ENCODE results near the gene HFE. TPM values are rescaled to one million over a fixed set of nuclear protein-coding genes. Genes with fewer than 3 reads are reported as not detected.

Gene HFE
- total RNA-seq, 1 experiment from 2014 or later = 0.67 TPM

GRCh38 chr6:26088344-26088743 lies 1.1 kb downstream of the HFE start:
- peak overlapping the region; percentile 53 for H3K4me3 ChIP-seq
- no peaks in the 10 kb centered on the region for H3K36me3 ChIP-seq
- H3K9me3 ChIP-seq (replicated peaks) = no peaks in the 10 kb centered on the region
- DNase-seq = no peak
- H3K27me3 ChIP-seq = no peaks in the 10 kb centered on the region
- H3K4me1 ChIP-seq = no peaks in the 10 kb centered on the region
- 0 out of 2 replicates have a peak overlapping the region, but pooled peaks have one; percentile 32 for H3K27ac ChIP-seq

DNA sequence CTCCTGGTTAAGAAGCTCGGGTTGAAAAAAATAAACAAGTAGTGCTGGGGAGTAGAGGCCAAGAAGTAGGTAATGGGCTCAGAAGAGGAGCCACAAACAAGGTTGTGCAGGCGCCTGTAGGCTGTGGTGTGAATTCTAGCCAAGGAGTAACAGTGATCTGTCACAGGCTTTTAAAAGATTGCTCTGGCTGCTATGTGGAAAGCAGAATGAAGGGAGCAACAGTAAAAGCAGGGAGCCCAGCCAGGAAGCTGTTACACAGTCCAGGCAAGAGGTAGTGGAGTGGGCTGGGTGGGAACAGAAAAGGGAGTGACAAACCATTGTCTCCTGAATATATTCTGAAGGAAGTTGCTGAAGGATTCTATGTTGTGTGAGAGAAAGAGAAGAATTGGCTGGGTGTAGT lies 2.0 kb downstream of the HFE start:
- no peak for DNase-seq
- H3K4me3 ChIP-seq = no peak overlapping the region
- no peaks in the 10 kb centered on the region for H3K36me3 ChIP-seq
- no peaks in the 10 kb centered on the region for H3K9me3 ChIP-seq (replicated peaks)
- H3K27me3 ChIP-seq = no peaks in the 10 kb centered on the region
- H3K27ac ChIP-seq = no peak overlapping the region
- H3K4me1 ChIP-seq = no peaks in the 10 kb centered on the region

DNA sequence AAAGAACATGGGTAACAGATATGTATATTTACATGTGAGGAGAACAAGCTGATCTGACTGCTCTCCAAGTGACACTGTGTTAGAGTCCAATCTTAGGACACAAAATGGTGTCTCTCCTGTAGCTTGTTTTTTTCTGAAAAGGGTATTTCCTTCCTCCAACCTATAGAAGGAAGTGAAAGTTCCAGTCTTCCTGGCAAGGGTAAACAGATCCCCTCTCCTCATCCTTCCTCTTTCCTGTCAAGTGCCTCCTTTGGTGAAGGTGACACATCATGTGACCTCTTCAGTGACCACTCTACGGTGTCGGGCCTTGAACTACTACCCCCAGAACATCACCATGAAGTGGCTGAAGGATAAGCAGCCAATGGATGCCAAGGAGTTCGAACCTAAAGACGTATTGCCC lies 5.2 kb downstream of the HFE start:
- Histone ChIP-seq H3K9me3 (replicated peaks) (no peaks in the 10 kb centered on the region), H3K36me3 (no peaks in the 10 kb centered on the region), H3K4me3 (no peak overlapping the region), H3K27me3 (no peaks in the 10 kb centered on the region), H3K4me1 (no peaks in the 10 kb centered on the region), H3K27ac (no peak overlapping the region)
- no peak for DNase-seq

DNA sequence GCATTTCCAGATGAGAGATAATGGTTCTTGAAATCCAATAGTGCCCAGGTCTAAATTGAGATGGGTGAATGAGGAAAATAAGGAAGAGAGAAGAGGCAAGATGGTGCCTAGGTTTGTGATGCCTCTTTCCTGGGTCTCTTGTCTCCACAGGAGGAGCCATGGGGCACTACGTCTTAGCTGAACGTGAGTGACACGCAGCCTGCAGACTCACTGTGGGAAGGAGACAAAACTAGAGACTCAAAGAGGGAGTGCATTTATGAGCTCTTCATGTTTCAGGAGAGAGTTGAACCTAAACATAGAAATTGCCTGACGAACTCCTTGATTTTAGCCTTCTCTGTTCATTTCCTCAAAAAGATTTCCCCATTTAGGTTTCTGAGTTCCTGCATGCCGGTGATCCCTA lies 6.8 kb downstream of the HFE start:
- no peak for DNase-seq
- Histone ChIP-seq H3K9me3 (replicated peaks) (no peaks in the 10 kb centered on the region), H3K36me3 (no peaks in the 10 kb centered on the region), H3K4me1 (no peaks in the 10 kb centered on the region), H3K27ac (no peak overlapping the region), H3K27me3 (no peaks in the 10 kb centered on the region), H3K4me3 (no peak overlapping the region)

DNA sequence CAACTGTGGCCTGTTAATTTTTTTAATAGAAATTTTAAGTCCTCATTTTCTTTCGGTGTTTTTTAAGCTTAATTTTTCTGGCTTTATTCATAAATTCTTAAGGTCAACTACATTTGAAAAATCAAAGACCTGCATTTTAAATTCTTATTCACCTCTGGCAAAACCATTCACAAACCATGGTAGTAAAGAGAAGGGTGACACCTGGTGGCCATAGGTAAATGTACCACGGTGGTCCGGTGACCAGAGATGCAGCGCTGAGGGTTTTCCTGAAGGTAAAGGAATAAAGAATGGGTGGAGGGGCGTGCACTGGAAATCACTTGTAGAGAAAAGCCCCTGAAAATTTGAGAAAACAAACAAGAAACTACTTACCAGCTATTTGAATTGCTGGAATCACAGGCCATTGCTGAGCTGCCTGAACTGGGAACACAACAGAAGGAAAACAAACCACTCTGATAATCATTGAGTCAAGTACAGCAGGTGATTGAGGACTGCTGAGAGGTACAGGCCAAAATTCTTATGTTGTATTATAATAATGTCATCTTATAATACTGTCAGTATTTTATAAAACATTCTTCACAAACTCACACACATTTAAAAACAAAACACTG lies 10.1 kb downstream of the HFE start:
- Histone ChIP-seq H3K27ac (no peak overlapping the region), H3K9me3 (replicated peaks) (no peaks in the 10 kb centered on the region), H3K27me3 (no peaks in the 10 kb centered on the region), H3K4me3 (no peak overlapping the region), H3K36me3 (no peaks in the 10 kb centered on the region), H3K4me1 (no peaks in the 10 kb centered on the region)
- peak; percentile 41 to 76 for DNase-seq

DNA sequence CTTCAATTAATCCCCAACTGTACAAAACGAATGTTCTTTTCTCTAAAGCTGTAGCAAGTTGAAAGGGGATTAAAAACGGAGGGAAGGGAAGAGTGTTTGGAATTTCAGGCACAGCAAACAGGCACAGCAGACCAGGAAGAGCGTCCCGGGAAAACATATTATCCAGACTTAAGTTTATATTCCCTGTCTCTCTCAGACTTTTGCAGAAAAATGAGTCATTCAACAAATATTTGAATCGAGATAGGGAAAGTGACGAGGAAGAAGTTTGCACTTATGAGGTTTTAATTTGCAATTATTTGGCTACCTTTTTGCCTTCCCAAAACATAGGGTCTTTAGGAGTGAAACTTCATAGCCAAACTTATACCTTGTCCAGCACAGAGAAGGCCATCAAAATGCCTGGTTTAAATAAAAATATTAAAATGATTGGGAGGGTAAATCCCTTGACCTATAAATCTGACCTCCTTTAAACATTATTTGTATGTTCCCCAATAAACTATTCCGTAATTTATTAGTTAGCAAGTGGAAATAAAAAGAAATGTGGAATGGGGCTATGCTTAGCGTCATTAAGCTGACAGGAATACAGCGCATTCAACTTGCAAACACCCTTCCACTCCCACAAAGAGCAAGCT lies 16.0 kb downstream of the HFE start:
- Histone ChIP-seq H3K4me1 (peaks cover 3% of the 10 kb centered on the region; the same call in 1 of the 2 replicates), H3K36me3 (no peaks in the 10 kb centered on the region), H3K27me3 (no peaks in the 10 kb centered on the region), H3K9me3 (replicated peaks) (no peaks in the 10 kb centered on the region), H3K4me3 (peak overlapping the region; percentile 48), H3K27ac (peak overlapping the region; percentile 73)
- DNase-seq = peak in 1 of 2 experiments; percentile 42

GRCh38 chr6:26103770-26104456 lies 16.7 kb downstream of the HFE start:
- Histone ChIP-seq H3K27me3 (no peaks in the 10 kb centered on the region), H3K36me3 (no peaks in the 10 kb centered on the region), H3K27ac (peak overlapping the region; percentile 73), H3K4me1 (peaks cover 3% of the 10 kb centered on the region; the same call in 1 of the 2 replicates), H3K4me3 (peak overlapping the region; percentile 48), H3K9me3 (replicated peaks) (no peaks in the 10 kb centered on the region)
- DNase-seq = peak; percentile 89 to 96

DNA sequence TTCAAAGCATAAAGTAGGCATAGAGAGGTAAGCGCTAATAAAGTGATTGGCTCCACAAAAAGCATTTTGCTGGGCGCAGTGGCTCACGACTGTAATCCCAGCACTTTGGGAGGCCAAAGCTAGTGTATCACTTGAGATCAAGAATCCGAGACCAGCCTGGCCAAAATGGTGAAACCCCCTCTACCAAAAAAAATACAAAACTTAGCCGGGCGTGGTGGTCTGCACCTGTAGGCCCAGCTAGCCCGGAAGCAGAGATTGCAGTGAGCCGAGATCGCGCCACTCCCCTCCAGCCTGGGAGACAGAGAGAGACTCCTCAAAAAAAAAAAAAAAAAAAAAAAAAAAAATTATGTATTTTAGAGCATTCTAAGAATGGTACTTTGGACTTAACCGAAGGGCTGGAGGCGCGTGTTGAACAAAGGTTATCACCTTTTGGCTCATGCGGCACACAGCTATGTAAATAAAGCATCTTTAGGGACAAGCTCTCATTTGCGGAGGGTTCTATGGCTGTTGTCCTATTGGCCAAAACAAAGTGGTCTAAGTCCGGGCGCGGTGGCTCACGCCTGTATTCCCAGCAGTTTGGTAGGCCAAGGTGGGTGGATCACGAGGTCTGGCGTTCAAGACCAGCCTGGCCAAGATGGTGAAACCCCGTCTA lies 17.4 kb downstream of the HFE start:
- Histone ChIP-seq H3K4me3 (peak overlapping the region; percentile 48), H3K4me1 (peaks cover 3% of the 10 kb centered on the region; the same call in 1 of the 2 replicates), H3K36me3 (no peaks in the 10 kb centered on the region), H3K9me3 (replicated peaks) (no peaks in the 10 kb centered on the region), H3K27me3 (no peaks in the 10 kb centered on the region), H3K27ac (peak overlapping the region; percentile 73)
- DNase-seq = peak in 1 of 2 experiments; percentile 40

GRCh38 chr6:26105109-26105730 lies 18.0 kb downstream of the HFE start:
- Histone ChIP-seq H3K27ac (no peak overlapping the region), H3K27me3 (no peaks in the 10 kb centered on the region), H3K36me3 (no peaks in the 10 kb centered on the region), H3K9me3 (replicated peaks) (no peaks in the 10 kb centered on the region), H3K4me1 (peaks cover 3% of the 10 kb centered on the region; the same call in 1 of the 2 replicates), H3K4me3 (no peak overlapping the region)
- DNase-seq = peak in 1 of 2 experiments; percentile 21

DNA sequence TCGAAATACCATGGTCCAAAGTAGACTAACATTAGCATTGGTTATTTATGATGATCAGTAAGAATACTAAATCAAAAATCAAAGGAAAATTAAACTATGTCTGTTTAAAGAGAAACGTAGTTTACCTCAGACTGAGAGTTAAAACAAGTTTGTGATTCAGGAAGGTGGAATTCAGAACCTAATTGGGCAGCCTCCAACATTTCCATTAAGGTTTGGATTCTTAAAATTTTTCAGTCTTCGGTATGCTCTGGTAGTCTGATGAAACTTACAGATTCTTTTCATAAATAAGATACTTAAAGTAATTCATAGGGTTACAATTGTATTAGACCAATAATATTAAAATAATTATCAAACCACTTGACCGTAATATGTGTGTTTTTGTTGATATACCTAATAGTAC lies 18.6 kb downstream of the HFE start:
- no peak overlapping the region for H3K4me3 ChIP-seq
- H3K27ac ChIP-seq = no peak overlapping the region
- no peaks in the 10 kb centered on the region for H3K36me3 ChIP-seq
- H3K4me1 ChIP-seq = peaks cover 3% of the 10 kb centered on the region; the same call in 1 of the 2 replicates
- H3K27me3 ChIP-seq = no peaks in the 10 kb centered on the region
- H3K9me3 ChIP-seq (replicated peaks) = no peaks in the 10 kb centered on the region
- no peak for DNase-seq

- no peak overlapping the region for H3K4me3 ChIP-seq
- no peak for DNase-seq
- H3K9me3 ChIP-seq (replicated peaks) = no peaks in the 10 kb centered on the region
- no peak overlapping the region for H3K27ac ChIP-seq
- H3K36me3 ChIP-seq = no peaks in the 10 kb centered on the region
- no peaks in the 10 kb centered on the region for H3K27me3 ChIP-seq
- H3K4me1 ChIP-seq = no peaks in the 10 kb centered on the region; the same call in 1 of the 2 replicates
Observed at GRCh38 chr6:26107935-26108334, 20.7 kb downstream of the HFE start.

DNA sequence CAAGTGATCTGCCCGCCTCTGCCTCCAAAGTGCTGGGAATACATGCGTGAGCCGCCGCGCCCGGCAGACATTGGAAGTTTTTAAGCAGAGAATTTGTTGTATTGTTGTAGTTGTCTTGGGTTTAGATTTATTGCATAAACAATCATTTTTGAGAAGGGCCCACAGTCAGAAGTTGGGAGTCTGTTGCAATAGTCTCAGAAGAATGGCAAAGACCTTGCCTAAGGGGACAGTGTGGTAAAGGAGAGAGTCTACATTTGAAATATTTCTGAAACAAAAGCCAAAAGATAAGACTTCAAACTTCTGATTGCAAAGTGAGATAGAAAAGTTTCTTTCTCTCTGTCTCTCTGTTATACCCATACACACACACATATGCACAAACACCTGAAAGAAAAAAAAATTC lies 22.5 kb downstream of the HFE start:
- Histone ChIP-seq H3K27me3 (no peaks in the 10 kb centered on the region), H3K27ac (no peak overlapping the region), H3K4me1 (no peaks in the 10 kb centered on the region), H3K4me3 (no peak overlapping the region), H3K9me3 (replicated peaks) (no peaks in the 10 kb centered on the region), H3K36me3 (no peaks in the 10 kb centered on the region)
- no peak for DNase-seq

DNA sequence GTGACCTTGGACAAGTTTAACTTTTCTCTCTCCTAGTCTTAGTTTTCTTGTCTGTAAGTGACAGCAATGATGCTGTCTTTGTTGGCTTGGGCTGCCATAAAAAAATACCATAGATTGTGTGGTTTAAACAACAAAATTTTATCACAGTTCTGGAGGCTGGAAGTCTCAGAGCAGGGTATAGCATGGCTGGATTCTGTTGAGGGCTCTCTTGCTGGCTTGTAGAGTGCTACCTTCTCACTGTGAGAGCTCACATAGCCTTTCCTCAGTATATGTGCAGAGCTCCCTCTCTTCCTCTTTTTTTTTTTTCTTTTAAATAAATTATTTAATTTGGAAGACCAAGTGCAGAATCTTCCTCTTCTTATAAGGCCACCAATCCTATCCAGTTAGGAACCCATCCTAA lies 26.3 kb downstream of the HFE start:
- Histone ChIP-seq H3K27me3 (no peaks in the 10 kb centered on the region), H3K4me3 (no peak overlapping the region), H3K4me1 (peaks cover 4% of the 10 kb centered on the region), H3K36me3 (no peaks in the 10 kb centered on the region), H3K27ac (no peak overlapping the region), H3K9me3 (replicated peaks) (no peaks in the 10 kb centered on the region)
- no peak for DNase-seq

GRCh38 chr6:26115226-26115625 lies 28.0 kb downstream of the HFE start:
- Histone ChIP-seq H3K4me3 (no peak overlapping the region), H3K27ac (no peak overlapping the region), H3K4me1 (peaks cover 9% of the 10 kb centered on the region), H3K9me3 (replicated peaks) (no peaks in the 10 kb centered on the region), H3K27me3 (no peaks in the 10 kb centered on the region), H3K36me3 (no peaks in the 10 kb centered on the region)
- DNase-seq = no peak
